Activated CD8-positive, alpha-beta memory T cell treated with anti-CD3 and anti-CD28 coated beads, Interleukin-2, amount 50 U/mL, for 1 hour (primary cell): ENCODE measurements around the gene CD300H.

ENCODE experiments used
- DNase-seq: peaks from one replicate; pipeline ENCODE4 v3.0.0-alpha.2; 2020; ENCODE audit errors: extremely low read depth

CD300H gene

GRCh38 chr17:74549343-74549742 is 18.0 kb downstream of the CD300H start:
- no peak for DNase-seq

GRCh38 chr17:74547736-74548135 is 19.6 kb downstream of the CD300H start:
- DNase-seq: no peak

GRCh38 chr17:74547264-74547663 is 20.0 kb downstream of the CD300H start:
- DNase-seq: no peak

- no peak for DNase-seq
Measured at GRCh38 chr17:74546586-74546985, 20.7 kb downstream of the CD300H start.

GRCh38 chr17:74545843-74546230 is 21.5 kb downstream of the CD300H start, which contains the start of gene CD300C:
TSS of gene CD300C (minus strand) at chr17:74546115. CDS start at chr17:74545782, 333 bp downstream.
- DNase-seq: no peak

- no peak for DNase-seq
Measured at GRCh38 chr17:74544991-74545842, 22.1 kb downstream of the CD300H start.

- DNase-seq: no peak
Measured at GRCh38 chr17:74543891-74544760, 23.2 kb downstream of the CD300H start.

GRCh38 chr17:74543406-74543805 is 23.9 kb downstream of the CD300H start:
- DNase-seq: no peak

- DNase-seq: no peak
Measured at GRCh38 chr17:74542727-74543383, 24.5 kb downstream of the CD300H start.

GRCh38 chr17:74542166-74542565 is 25.1 kb downstream of the CD300H start:
- no peak for DNase-seq

- no peak for DNase-seq
Measured at GRCh38 chr17:74541176-74542111, 25.9 kb downstream of the CD300H start.

GRCh38 chr17:74539281-74539820 is 28.0 kb downstream of the CD300H start:
- no peak for DNase-seq

GRCh38 chr17:74536890-74537289 is 30.4 kb downstream of the CD300H start:
- DNase-seq: no peak

- DNase-seq: no peak
Measured at GRCh38 chr17:74532115-74532514, 35.2 kb downstream of the CD300H start.

- DNase-seq: no peak
Measured at GRCh38 chr17:74531231-74531761, 36.0 kb downstream of the CD300H start, which contains the start of gene CD300LB. TSS of gene CD300LB (minus strand) at chr17:74531475. CDS start at chr17:74531350, 125 bp downstream.

- DNase-seq: no peak
Measured at GRCh38 chr17:74530831-74531150, 36.5 kb downstream of the CD300H start.

- no peak for DNase-seq
Measured at GRCh38 chr17:74529243-74529642, 38.1 kb downstream of the CD300H start.

GRCh38 chr17:74528491-74529199 is 38.7 kb downstream of the CD300H start:
- no peak for DNase-seq

GRCh38 chr17:74527756-74528155 is 39.6 kb downstream of the CD300H start:
- no peak for DNase-seq

- no peak for DNase-seq
Measured at GRCh38 chr17:74527081-74527480, 40.2 kb downstream of the CD300H start.
